GM19397 (cell line): ENCODE measurements around the gene USP36.
"Not testable (repeated sequence)": the region's sequence is repeated elsewhere in the genome, so short reads cannot be mapped to it uniquely, and the experiment has no call there.

Experiments used
- ATAC-seq: cut with Tn5 transposase; IDR thresholded peaks from one replicate; pipeline ENCODE4 v1.9.1; 2021; ENCODE audit warnings: mild to moderate bottlenecking, moderate library complexity; ENCODE audit not compliant: unreplicated experiment

Gene USP36

GRCh38 chr17:78872486-78872885 lies 31.9 kb upstream of the USP36 start:
- ATAC-seq = no peak

- ATAC-seq = no peak
Observed at GRCh38 chr17:78870621-78871020, 30.0 kb upstream of the USP36 start.

- ATAC-seq = no peak
Observed at GRCh38 chr17:78868391-78868790, 27.8 kb upstream of the USP36 start.

GRCh38 chr17:78867046-78867445 lies 26.4 kb upstream of the USP36 start:
- ATAC-seq = not testable (repeated sequence)

- ATAC-seq = no peak
Observed at GRCh38 chr17:78865682-78866390, 25.2 kb upstream of the USP36 start.

- ATAC-seq = no peak
Observed at GRCh38 chr17:78864117-78864516, 23.5 kb upstream of the USP36 start.

GRCh38 chr17:78862073-78863023 lies 21.7 kb upstream of the USP36 start:
- ATAC-seq = no peak

- ATAC-seq = no peak
Observed at GRCh38 chr17:78861229-78861628, 20.6 kb upstream of the USP36 start.

GRCh38 chr17:78859051-78859450 lies 18.4 kb upstream of the USP36 start:
- no peak for ATAC-seq

GRCh38 chr17:78857266-78857665 lies 16.7 kb upstream of the USP36 start:
- ATAC-seq = no peak

GRCh38 chr17:78855561-78856165 lies 15.0 kb upstream of the USP36 start:
- ATAC-seq = no peak

GRCh38 chr17:78854508-78854907 lies 13.9 kb upstream of the USP36 start:
- ATAC-seq = no peak

GRCh38 chr17:78853926-78854394 lies 13.3 kb upstream of the USP36 start:
- no peak for ATAC-seq

- ATAC-seq = no peak
Observed at GRCh38 chr17:78852709-78853121, 12.1 kb upstream of the USP36 start.

- ATAC-seq = no peak
Observed at GRCh38 chr17:78849026-78849425, 8.4 kb upstream of the USP36 start.

- no peak for ATAC-seq
Observed at GRCh38 chr17:78847052-78847451, 6.4 kb upstream of the USP36 start.

- ATAC-seq = no peak
Observed at GRCh38 chr17:78844301-78845005, 3.8 kb upstream of the USP36 start.

GRCh38 chr17:78842881-78843565 lies 2.4 kb upstream of the USP36 start:
- no peak for ATAC-seq

GRCh38 chr17:78840530-78840779 lies 159 bp downstream of the USP36 start:
- ATAC-seq = no peak

GRCh38 chr17:78839762-78840529 lies 668 bp downstream of the USP36 start:
- peak; percentile 5 for ATAC-seq
